ENCODE measurements around the gene ENTR1.

ENTR1 gene

GRCh38 chr9:136366826-136367225 lies 43.6 kb downstream of the ENTR1 start:
- H3K27ac ChIP-seq (ENCODE audit: low read length), result no peak overlapping the region
- H2AFZ ChIP-seq (ENCODE audit: low read length), result no peak overlapping the region
- no peaks in the 10 kb centered on the region for H3K9me2 ChIP-seq (replicated peaks; ENCODE audit: insufficient read depth, low read length)
- no peaks in the 10 kb centered on the region for H3K9me3 ChIP-seq (replicated peaks; ENCODE audit: insufficient read depth, low read length)
- no peak overlapping the region for H3K4me3 ChIP-seq (ENCODE audit: low read length)
- H3K4me2 ChIP-seq (ENCODE audit: low read depth, low read length), result no peak overlapping the region
- peaks cover 5% of the 10 kb centered on the region for H3K4me1 ChIP-seq (ENCODE audit: low read length)
- H3K79me2 ChIP-seq (ENCODE audit: low read length), result peaks cover 11% of the 10 kb centered on the region; the same call in 1 of the 2 replicates
- H3F3A ChIP-seq (ENCODE audit: insufficient read depth, low read length), result no peaks in the 10 kb centered on the region
- peaks cover 28% of the 10 kb centered on the region for H3K27me3 ChIP-seq (replicated peaks; ENCODE audit: insufficient read depth, low read length)
- no peak overlapping the region for H3K9ac ChIP-seq (ENCODE audit: low read length)
- no peak for TF ChIP-seq EZH2 (optimal IDR thresholded peaks at IDR 0.05; ENCODE audit: low read depth, low read length)
- no peak for TF ChIP-seq EZH2phosphoT487 (IDR thresholded peaks at IDR 0.05; ENCODE audit: low read length)
- TF ChIP-seq, protein P1, sequence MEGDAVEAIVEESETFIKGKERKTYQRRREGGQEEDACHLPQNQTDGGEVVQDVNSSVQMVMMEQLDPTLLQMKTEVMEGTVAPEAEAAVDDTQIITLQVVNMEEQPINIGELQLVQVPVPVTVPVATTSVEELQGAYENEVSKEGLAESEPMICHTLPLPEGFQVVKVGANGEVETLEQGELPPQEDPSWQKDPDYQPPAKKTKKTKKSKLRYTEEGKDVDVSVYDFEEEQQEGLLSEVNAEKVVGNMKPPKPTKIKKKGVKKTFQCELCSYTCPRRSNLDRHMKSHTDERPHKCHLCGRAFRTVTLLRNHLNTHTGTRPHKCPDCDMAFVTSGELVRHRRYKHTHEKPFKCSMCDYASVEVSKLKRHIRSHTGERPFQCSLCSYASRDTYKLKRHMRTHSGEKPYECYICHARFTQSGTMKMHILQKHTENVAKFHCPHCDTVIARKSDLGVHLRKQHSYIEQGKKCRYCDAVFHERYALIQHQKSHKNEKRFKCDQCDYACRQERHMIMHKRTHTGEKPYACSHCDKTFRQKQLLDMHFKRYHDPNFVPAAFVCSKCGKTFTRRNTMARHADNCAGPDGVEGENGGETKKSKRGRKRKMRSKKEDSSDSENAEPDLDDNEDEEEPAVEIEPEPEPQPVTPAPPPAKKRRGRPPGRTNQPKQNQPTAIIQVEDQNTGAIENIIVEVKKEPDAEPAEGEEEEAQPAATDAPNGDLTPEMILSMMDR (IDR thresholded peaks at IDR 0.05; ENCODE audit: low read length), result no peak
- no peak for DNase-seq
- no peaks in the 10 kb centered on the region for H3K36me3 ChIP-seq (replicated peaks; ENCODE audit: insufficient read depth, low read length)
- H4K20me1 ChIP-seq (ENCODE audit: insufficient read depth, low read length), result no peaks in the 10 kb centered on the region; the same call in 1 of the 2 replicates

- H4K20me1 ChIP-seq (ENCODE audit: insufficient read depth, low read length), result no peaks in the 10 kb centered on the region; the same call in 1 of the 2 replicates
- H3F3A ChIP-seq (ENCODE audit: insufficient read depth, low read length), result no peaks in the 10 kb centered on the region
- H3K9me3 ChIP-seq (replicated peaks; ENCODE audit: insufficient read depth, low read length), result no peaks in the 10 kb centered on the region
- DNase-seq, result no peak
- no peak for TF ChIP-seq EZH2 (optimal IDR thresholded peaks at IDR 0.05; ENCODE audit: low read depth, low read length)
- TF ChIP-seq EZH2phosphoT487 (IDR thresholded peaks at IDR 0.05; ENCODE audit: low read length), result no peak
- TF ChIP-seq, protein P1 (IDR thresholded peaks at IDR 0.05; ENCODE audit: low read length), result no peak
- H3K36me3 ChIP-seq (replicated peaks; ENCODE audit: insufficient read depth, low read length), result no peaks in the 10 kb centered on the region
- peaks cover 5% of the 10 kb centered on the region for H3K4me1 ChIP-seq (ENCODE audit: low read length)
- H3K9me2 ChIP-seq (replicated peaks; ENCODE audit: insufficient read depth, low read length), result no peaks in the 10 kb centered on the region
- H3K27me3 ChIP-seq (replicated peaks; ENCODE audit: insufficient read depth, low read length), result peaks cover 28% of the 10 kb centered on the region
- H3K79me2 ChIP-seq (ENCODE audit: low read length), result peaks cover 11% of the 10 kb centered on the region; the same call in 1 of the 2 replicates
- no peak overlapping the region for H3K4me2 ChIP-seq (ENCODE audit: low read depth, low read length)
- H3K4me3 ChIP-seq (ENCODE audit: low read length), result no peak overlapping the region
- no peak overlapping the region for H2AFZ ChIP-seq (ENCODE audit: low read length)
- no peak overlapping the region for H3K9ac ChIP-seq (ENCODE audit: low read length)
- no peak overlapping the region for H3K27ac ChIP-seq (ENCODE audit: low read length)
These were observed 44.6 kb downstream of the ENTR1 start for GRCh38 chr9:136365775-136366222.

DNA sequence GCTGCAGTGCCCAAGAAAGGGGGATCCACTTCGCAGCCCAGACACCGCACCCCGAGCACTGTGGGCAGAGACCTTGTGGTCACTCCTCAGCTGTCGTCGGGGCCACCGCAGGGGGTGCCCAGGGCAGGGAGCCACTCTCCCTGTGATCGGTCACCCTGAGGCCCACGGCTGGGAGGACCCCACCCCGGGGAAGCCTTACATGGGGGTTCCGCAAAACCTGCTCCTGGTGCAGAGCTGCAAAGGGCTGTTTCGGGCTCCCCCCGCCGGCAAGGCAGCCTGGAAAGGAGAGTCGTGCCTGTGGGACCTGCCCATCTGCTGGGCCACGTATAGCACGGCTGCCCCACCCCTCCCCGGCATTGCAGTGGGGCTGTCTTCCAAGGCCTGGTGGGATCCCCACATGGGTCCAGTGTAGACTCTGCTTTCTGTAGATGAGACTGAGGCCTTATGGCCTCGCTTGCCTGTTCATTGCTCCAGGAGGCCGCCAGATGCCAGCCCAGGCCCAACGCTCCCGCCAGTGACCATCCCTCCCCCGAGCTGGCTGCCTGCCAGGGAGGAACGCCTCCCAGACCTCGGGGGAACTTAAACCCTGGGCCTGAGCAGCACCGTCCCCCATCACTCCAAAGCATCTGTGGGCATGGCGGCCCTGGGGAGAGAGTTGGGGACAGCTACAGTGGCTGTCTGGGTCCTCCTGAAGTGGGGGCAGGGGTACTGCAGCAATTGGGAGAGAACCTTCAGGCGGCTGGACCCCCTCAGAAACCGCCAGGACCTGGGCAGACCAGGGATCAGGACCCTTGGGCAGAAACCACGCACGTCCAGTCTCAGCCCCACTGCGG lies 45.3 kb downstream of the ENTR1 start:
- TF ChIP-seq EZH2phosphoT487 (IDR thresholded peaks at IDR 0.05; ENCODE audit: low read length) (no peak), EZH2 (optimal IDR thresholded peaks at IDR 0.05; ENCODE audit: low read depth, low read length) (no peak)
- TF ChIP-seq, protein P1 (IDR thresholded peaks at IDR 0.05; ENCODE audit: low read length), result no peak
- no peak for DNase-seq
- no peak overlapping the region for H2AFZ ChIP-seq (ENCODE audit: low read length)
- H3K9me2 ChIP-seq (replicated peaks; ENCODE audit: insufficient read depth, low read length), result no peaks in the 10 kb centered on the region
- no peak overlapping the region for H3K27ac ChIP-seq (ENCODE audit: low read length)
- no peak overlapping the region for H3K4me2 ChIP-seq (ENCODE audit: low read depth, low read length)
- H3F3A ChIP-seq (ENCODE audit: insufficient read depth, low read length), result no peaks in the 10 kb centered on the region
- peaks cover 26% of the 10 kb centered on the region for H3K27me3 ChIP-seq (replicated peaks; ENCODE audit: insufficient read depth, low read length)
- peaks cover 5% of the 10 kb centered on the region for H3K4me1 ChIP-seq (ENCODE audit: low read length)
- no peaks in the 10 kb centered on the region; the same call in 1 of the 2 replicates for H4K20me1 ChIP-seq (ENCODE audit: insufficient read depth, low read length)
- H3K9me3 ChIP-seq (replicated peaks; ENCODE audit: insufficient read depth, low read length), result no peaks in the 10 kb centered on the region
- peaks cover 11% of the 10 kb centered on the region; the same call in 1 of the 2 replicates for H3K79me2 ChIP-seq (ENCODE audit: low read length)
- H3K4me3 ChIP-seq (ENCODE audit: low read length), result no peak overlapping the region
- no peak overlapping the region for H3K9ac ChIP-seq (ENCODE audit: low read length)
- no peaks in the 10 kb centered on the region for H3K36me3 ChIP-seq (replicated peaks; ENCODE audit: insufficient read depth, low read length)
